Measurements from ENCODE around the gene CHAF1B. TPM values are rescaled to one million over a fixed set of nuclear protein-coding genes. Genes with fewer than 3 reads are reported as not detected.

CHAF1B gene
- total and polyA plus RNA-seq, 5 donors from 2014 or later: 1.4 to 10.0 (median 3.4) TPM

DNA sequence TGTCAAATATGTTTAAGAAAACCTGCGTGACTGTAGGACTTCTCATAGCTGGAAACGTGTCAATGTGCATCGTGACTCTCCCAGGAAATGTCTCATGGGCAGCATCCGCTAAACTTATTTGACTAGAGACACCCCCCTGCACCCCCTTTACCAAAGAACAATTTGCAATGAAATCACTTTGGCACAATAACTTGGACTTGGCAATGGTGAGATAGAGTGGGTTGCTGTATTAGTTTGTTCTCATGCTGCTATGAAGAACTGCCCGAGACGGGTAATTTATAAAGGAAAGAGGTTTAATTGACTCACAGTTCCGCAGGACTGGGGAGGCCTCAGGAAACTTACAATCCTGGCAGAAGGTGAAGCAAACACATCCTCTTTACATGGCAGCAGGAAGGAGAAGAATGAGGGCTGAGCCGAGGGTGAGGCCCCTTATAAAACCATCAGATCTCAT is 80.9 kb downstream of the CHAF1B start:
- Histone ChIP-seq H3K4me3 (ENCODE audit: low read depth, low read length) (no peak overlapping the region), H3K4me1 (ENCODE audit: control insufficient read depth, insufficient read depth, low read length, poor library complexity, severe bottlenecking) (no peaks in the 10 kb centered on the region), H3K27me3 (ENCODE audit: control insufficient read depth, insufficient read depth, low read length) (no peaks in the 10 kb centered on the region), H3K27ac (ENCODE audit: insufficient read depth, low read length, poor library complexity, severe bottlenecking) (no peak overlapping the region), H3K36me3 (ENCODE audit: control insufficient read depth, insufficient read depth, low read length) (no peaks in the 10 kb centered on the region), H3K9me3 (ENCODE audit: control insufficient read depth in 2 of 2, low read length in 2 of 2) (no peaks in the 10 kb centered on the region)
- ATAC-seq (ENCODE audit: low read depth in 2 of 2) (no peak), DNase-seq (no peak)
- Mint-ChIP-seq H3K4me1 (no peaks in the 10 kb centered on the region), H3K27me3 (no peaks in the 10 kb centered on the region), H3K4me3 (no peak overlapping the region), H3K36me3 (no peaks in the 10 kb centered on the region), H3K27ac (no peak overlapping the region), H3K9me3 (no peaks in the 10 kb centered on the region)

Other genes with a start within 250 kb of the CHAF1B start
- 34.6 TPM for gene DOP1B, start 228.6 kb upstream of the CHAF1B start, total RNA-seq
- 1 to 10 TPM; 3.5 to 9.1 (median 6.3) TPM for gene DOP1B, start 228.6 kb upstream of the CHAF1B start, polyA plus RNA-seq
- gene MORC3, start 65.2 kb upstream of the CHAF1B start, total RNA-seq: 68.2 TPM
- 10 to 100 TPM; 31.8 to 55.6 (median 44.6) TPM for gene MORC3, start 65.2 kb upstream of the CHAF1B start, polyA plus RNA-seq
- not detected for gene CLDN14, start 94.7 kb downstream of the CHAF1B start, total RNA-seq
- gene CLDN14, start 94.7 kb downstream of the CHAF1B start, polyA plus RNA-seq: not detected